NCI-H2196 (cell line): Measurements from ENCODE around the gene TFEB.

ENCODE experiments used
- DNase-seq: peaks from one replicate; lab custom pipeline; 2025; ENCODE audit not compliant: unreplicated experiment; lab: John Stamatoyannopoulos, UW

Gene TFEB

GRCh38 chr6:41675992-41676391 lies 59.4 kb downstream of the TFEB start:
- DNase-seq = no peak

- no peak for DNase-seq
Observed at GRCh38 chr6:41675176-41675775, 60.1 kb downstream of the TFEB start.

- no peak for DNase-seq
Observed at GRCh38 chr6:41674231-41675000, 61.0 kb downstream of the TFEB start.

GRCh38 chr6:41673704-41674000 lies 61.8 kb downstream of the TFEB start:
- no peak for DNase-seq

GRCh38 chr6:41672816-41673703 lies 62.3 kb downstream of the TFEB start:
- DNase-seq = no peak

- no peak for DNase-seq
Observed at GRCh38 chr6:41672016-41672415, 63.4 kb downstream of the TFEB start.

- no peak for DNase-seq
Observed at GRCh38 chr6:41671376-41671775, 64.0 kb downstream of the TFEB start.

- no peak for DNase-seq
Observed at GRCh38 chr6:41670703-41671360, 64.6 kb downstream of the TFEB start.

GRCh38 chr6:41668968-41669367 lies 66.4 kb downstream of the TFEB start:
- DNase-seq = no peak

GRCh38 chr6:41667195-41667594 lies 68.2 kb downstream of the TFEB start:
- no peak for DNase-seq

- DNase-seq = no peak
Observed at GRCh38 chr6:41664271-41664670, 71.1 kb downstream of the TFEB start.

- no peak for DNase-seq
Observed at GRCh38 chr6:41663568-41663967, 71.8 kb downstream of the TFEB start.

GRCh38 chr6:41659935-41660334 lies 75.5 kb downstream of the TFEB start:
- DNase-seq = no peak

GRCh38 chr6:41658636-41659035 lies 76.8 kb downstream of the TFEB start:
- DNase-seq = no peak

GRCh38 chr6:41657131-41658094 lies 78.0 kb downstream of the TFEB start:
- DNase-seq = no peak

GRCh38 chr6:41656002-41656691 lies 79.3 kb downstream of the TFEB start:
- no peak for DNase-seq

GRCh38 chr6:41655646-41656001 lies 79.8 kb downstream of the TFEB start:
- no peak for DNase-seq

GRCh38 chr6:41655176-41655575 lies 80.2 kb downstream of the TFEB start:
- DNase-seq = no peak

- DNase-seq = no peak
Observed at GRCh38 chr6:41654698-41655151, 80.7 kb downstream of the TFEB start.
